ENCODE measurements around the gene CEMIP.

CEMIP gene

GRCh38 chr15:80778964-80779657, at the start of gene CEMIP:
Gene CEMIP (plus strand): TSS chr15:80779370. CDS start chr15:80873880, 94,510 bp downstream.
- peak; percentile 76 for DNase-seq (ENCODE audit: low read depth)

GRCh38 chr15:80730387-80730786, 48.8 kb upstream of the CEMIP start:
- no peak for DNase-seq (ENCODE audit: low read depth)

- DNase-seq (ENCODE audit: low read depth), result no peak
These were observed 48.2 kb upstream of the CEMIP start for GRCh38 chr15:80730926-80731325.

GRCh38 chr15:80732167-80732566, 47.0 kb upstream of the CEMIP start:
- no peak for DNase-seq (ENCODE audit: low read depth)

- no peak for DNase-seq (ENCODE audit: low read depth)
These were observed 46.4 kb upstream of the CEMIP start for GRCh38 chr15:80732818-80733217.

- no peak for DNase-seq (ENCODE audit: low read depth)
These were observed 45.7 kb upstream of the CEMIP start for GRCh38 chr15:80733460-80733859.

- no peak for DNase-seq (ENCODE audit: low read depth)
These were observed 43.8 kb upstream of the CEMIP start for GRCh38 chr15:80735344-80735743.

GRCh38 chr15:80736560-80736959, 42.6 kb upstream of the CEMIP start:
- DNase-seq (ENCODE audit: low read depth), result no peak

GRCh38 chr15:80739919-80740318, 39.3 kb upstream of the CEMIP start:
- DNase-seq (ENCODE audit: low read depth), result no peak

- no peak for DNase-seq (ENCODE audit: low read depth)
These were observed 37.1 kb upstream of the CEMIP start for GRCh38 chr15:80742081-80742480.

- no peak for DNase-seq (ENCODE audit: low read depth)
These were observed 35.9 kb upstream of the CEMIP start for GRCh38 chr15:80743189-80743833.

- DNase-seq (ENCODE audit: low read depth), result no peak
These were observed 34.8 kb upstream of the CEMIP start for GRCh38 chr15:80744415-80744814.

- no peak for DNase-seq (ENCODE audit: low read depth)
These were observed 34.3 kb upstream of the CEMIP start for GRCh38 chr15:80744826-80745225.

- DNase-seq (ENCODE audit: low read depth), result no peak
These were observed 33.3 kb upstream of the CEMIP start for GRCh38 chr15:80745888-80746287.

- no peak for DNase-seq (ENCODE audit: low read depth)
These were observed 31.7 kb upstream of the CEMIP start for GRCh38 chr15:80747317-80748053.

GRCh38 chr15:80749589-80749988, 29.6 kb upstream of the CEMIP start:
- no peak for DNase-seq (ENCODE audit: low read depth)

GRCh38 chr15:80750575-80750974, 28.6 kb upstream of the CEMIP start:
- no peak for DNase-seq (ENCODE audit: low read depth)

GRCh38 chr15:80752204-80752603, 27.0 kb upstream of the CEMIP start:
- no peak for DNase-seq (ENCODE audit: low read depth)

- DNase-seq (ENCODE audit: low read depth), result no peak
These were observed 26.0 kb upstream of the CEMIP start for GRCh38 chr15:80753161-80753560.

GRCh38 chr15:80754014-80754413, 25.2 kb upstream of the CEMIP start:
- DNase-seq (ENCODE audit: low read depth), result no peak

GRCh38 chr15:80755885-80756284, 23.3 kb upstream of the CEMIP start:
- DNase-seq (ENCODE audit: low read depth), result no peak

GRCh38 chr15:80758130-80758745, 20.9 kb upstream of the CEMIP start:
- DNase-seq (ENCODE audit: low read depth), result no peak

GRCh38 chr15:80760960-80761359, 18.2 kb upstream of the CEMIP start:
- no peak for DNase-seq (ENCODE audit: low read depth)

Measured in activated T-cell treated with anti-CD3 and anti-CD28 coated beads for 48 hours (primary cell).